Bronchial epithelial cell (primary cell): ENCODE data around the gene SLC20A1. TPM values are rescaled to one million over a fixed set of nuclear protein-coding genes. Genes with fewer than 3 reads are reported as not detected.
"Not testable (repeated sequence)": the region's sequence is repeated elsewhere in the genome, so short reads cannot be mapped to it uniquely, and the experiment has no call there.

Experiments
- DNase-seq: peaks from one replicate; pipeline ENCODE4 v3.0.0-alpha.2; 2010; ENCODE audit warnings: low read depth
- FAIRE-seq: peaks from 2 replicates; lab custom pipeline; 2011; peaks lifted over from hg19 to GRCh38; lab: Jason Lieb, UNC
- H3K27me3 ChIP-seq: 2 replicates; pipeline ENCODE4 v1.5.1; 2011; ENCODE audit warnings: low read length; ENCODE audit not compliant: control insufficient read depth, insufficient read depth
- H3K36me3 ChIP-seq: 2 replicates; pipeline ENCODE4 v1.5.1; 2011; ENCODE audit warnings: low read length; ENCODE audit not compliant: control insufficient read depth, insufficient read depth
- H3K4me3 ChIP-seq: 2 replicates; pipeline ENCODE4 v1.5.1; 2011; ENCODE audit warnings: mild to moderate bottlenecking, low read depth, low read length, control low read depth
- total RNA-seq: library from RNA; depleted of rRNA; stranded (reverse); fragments of >200 nt; gene quantifications from 2 replicates; pipeline ENCODE4 v1.2.1, GENCODE V29; 2014
- TF ChIP-seq, protein P1 (sequence below): IDR thresholded peaks from 2 replicates; pipeline ENCODE4 v1.5.1; 2011; ENCODE audit warnings: mild to moderate bottlenecking, moderate library complexity, low read length, control low read depth, inconsistent platforms; ENCODE audit not compliant: insufficient read depth, severe bottlenecking

SLC20A1 gene
- total RNA-seq, 1 donor from 2014 or later, result 63.4 TPM

- FAIRE-seq, result no peak
- no peaks in the 10 kb centered on the region for H3K36me3 ChIP-seq
- DNase-seq, result no peak
- no peak overlapping the region for H3K4me3 ChIP-seq
- TF ChIP-seq, protein P1, sequence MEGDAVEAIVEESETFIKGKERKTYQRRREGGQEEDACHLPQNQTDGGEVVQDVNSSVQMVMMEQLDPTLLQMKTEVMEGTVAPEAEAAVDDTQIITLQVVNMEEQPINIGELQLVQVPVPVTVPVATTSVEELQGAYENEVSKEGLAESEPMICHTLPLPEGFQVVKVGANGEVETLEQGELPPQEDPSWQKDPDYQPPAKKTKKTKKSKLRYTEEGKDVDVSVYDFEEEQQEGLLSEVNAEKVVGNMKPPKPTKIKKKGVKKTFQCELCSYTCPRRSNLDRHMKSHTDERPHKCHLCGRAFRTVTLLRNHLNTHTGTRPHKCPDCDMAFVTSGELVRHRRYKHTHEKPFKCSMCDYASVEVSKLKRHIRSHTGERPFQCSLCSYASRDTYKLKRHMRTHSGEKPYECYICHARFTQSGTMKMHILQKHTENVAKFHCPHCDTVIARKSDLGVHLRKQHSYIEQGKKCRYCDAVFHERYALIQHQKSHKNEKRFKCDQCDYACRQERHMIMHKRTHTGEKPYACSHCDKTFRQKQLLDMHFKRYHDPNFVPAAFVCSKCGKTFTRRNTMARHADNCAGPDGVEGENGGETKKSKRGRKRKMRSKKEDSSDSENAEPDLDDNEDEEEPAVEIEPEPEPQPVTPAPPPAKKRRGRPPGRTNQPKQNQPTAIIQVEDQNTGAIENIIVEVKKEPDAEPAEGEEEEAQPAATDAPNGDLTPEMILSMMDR, result no peak
- no peaks in the 10 kb centered on the region for H3K27me3 ChIP-seq
Measured at GRCh38 chr2:112614201-112614840, 31.4 kb upstream of the SLC20A1 start.

DNA sequence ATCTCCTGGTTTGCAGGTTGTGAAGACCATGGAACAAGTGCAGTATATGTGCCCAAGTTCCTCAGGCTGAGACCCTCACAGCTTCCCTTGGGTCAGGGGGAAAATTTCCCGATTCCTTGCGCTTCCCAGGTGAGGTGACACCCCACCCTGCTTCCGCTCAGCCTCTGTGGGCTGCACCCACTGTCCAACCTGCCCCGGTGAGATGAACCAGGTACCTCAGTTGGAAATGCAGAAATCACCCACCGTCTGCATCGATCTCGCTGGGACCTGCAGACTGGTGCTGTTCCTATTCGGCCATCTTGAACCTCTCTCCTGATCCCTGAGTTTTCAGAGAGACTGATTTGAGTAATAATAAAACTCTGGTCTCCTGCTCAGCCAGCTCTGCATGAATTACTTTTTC lies 30.7 kb upstream of the SLC20A1 start:
- no peaks in the 10 kb centered on the region for H3K36me3 ChIP-seq
- DNase-seq (no peak), FAIRE-seq (no peak)
- TF ChIP-seq, protein P1, result no peak
- no peaks in the 10 kb centered on the region for H3K27me3 ChIP-seq
- no peak overlapping the region for H3K4me3 ChIP-seq

DNA sequence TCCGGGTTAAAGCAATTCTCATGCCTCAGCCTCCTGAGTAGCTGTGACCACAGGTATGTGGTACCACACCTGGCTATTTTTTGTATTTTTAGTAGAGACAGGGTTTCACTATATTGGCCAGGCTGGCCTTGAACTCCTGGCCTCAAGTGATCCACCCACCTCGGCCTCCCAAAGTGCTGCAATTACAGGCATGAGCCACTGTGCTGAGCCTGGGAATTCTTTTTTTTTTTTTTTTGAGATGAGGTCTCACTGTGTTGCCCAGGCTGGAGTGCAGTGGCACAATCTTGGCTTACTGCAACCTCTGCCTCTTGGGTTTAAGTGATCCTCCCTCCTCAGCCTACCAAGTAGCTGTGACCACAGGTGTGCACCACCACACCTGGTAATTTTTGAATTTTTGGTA lies 29.9 kb upstream of the SLC20A1 start:
- H3K36me3 ChIP-seq, FAIRE-seq, H3K4me3 ChIP-seq, H3K27me3 ChIP-seq, DNase-seq: not testable (repeated sequence)

DNA sequence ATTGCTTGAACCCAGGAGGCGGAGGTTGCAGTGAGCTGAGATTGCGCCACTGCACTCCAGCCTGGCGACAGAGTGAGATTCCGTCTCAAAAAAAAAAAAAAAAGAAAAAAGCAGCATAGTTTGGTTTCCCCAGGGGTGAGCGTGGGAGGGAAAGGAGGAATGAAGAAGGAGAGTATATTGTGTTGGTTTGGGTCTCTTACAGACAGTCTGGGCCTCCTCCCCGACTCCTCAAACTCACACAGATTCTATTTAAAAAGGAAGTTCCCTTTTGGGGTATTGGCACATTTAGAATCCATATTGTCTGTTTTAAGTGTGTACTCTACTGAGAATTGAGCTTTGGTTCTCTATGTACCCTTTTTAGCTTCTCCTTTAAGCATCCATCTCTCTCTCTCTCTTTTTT lies 27.4 kb upstream of the SLC20A1 start:
- FAIRE-seq (no peak), DNase-seq (no peak)
- TF ChIP-seq, protein P1, result no peak
- no peaks in the 10 kb centered on the region for H3K27me3 ChIP-seq
- H3K4me3 ChIP-seq, result no peak overlapping the region
- no peaks in the 10 kb centered on the region for H3K36me3 ChIP-seq

- FAIRE-seq (no peak), DNase-seq (peak; percentile 86)
- no peaks in the 10 kb centered on the region for H3K27me3 ChIP-seq
- no peaks in the 10 kb centered on the region for H3K36me3 ChIP-seq
- no peak overlapping the region for H3K4me3 ChIP-seq
- TF ChIP-seq, protein P1, result no peak
Measured at GRCh38 chr2:112621790-112622527, 23.8 kb upstream of the SLC20A1 start.

GRCh38 chr2:112622528-112622849 lies 23.2 kb upstream of the SLC20A1 start:
- Histone ChIP-seq H3K4me3 (no peak overlapping the region), H3K27me3 (no peaks in the 10 kb centered on the region), H3K36me3 (no peaks in the 10 kb centered on the region)
- DNase-seq (peak; percentile 95), FAIRE-seq (no peak)
- TF ChIP-seq, protein P1, result no peak
